Gastroesophageal sphincter (tissue), 3 donors: Measurements from ENCODE around the gene ARL5C.

Source experiments
- CTCF ChIP-seq, 4 experiments: fragments of 200-600 bp in 2 of 4; fragments of 450-650 bp in 2 of 4; sonication (generic) in 1 of 4; IDR thresholded peaks; one replicate each; pipeline ENCODE4 v1.5.1; 2017 to 2019; ENCODE audit warnings: antibody characterized with exemption in 4 of 4, mild to moderate bottlenecking in 2 of 4, moderate library complexity in 2 of 4
- EP300 ChIP-seq: sonication (generic); formaldehyde crosslinking; IDR thresholded peaks from one replicate; pipeline ENCODE4 v1.6.1; 2017; ENCODE audit warnings: antibody characterized with exemption, mild to moderate bottlenecking
- POLR2A ChIP-seq, 2 donors: fragments of 450-650 bp; IDR thresholded peaks; one replicate each; pipeline ENCODE4 v1.6.1; 2017; ENCODE audit warnings: antibody characterized with exemption in 2 of 2, mild to moderate bottlenecking in 2 of 2, moderate library complexity in 1 of 2
- POLR2AphosphoS5 ChIP-seq: sonication (generic); formaldehyde crosslinking; IDR thresholded peaks from one replicate; pipeline ENCODE4 v1.6.1; 2017; ENCODE audit warnings: antibody characterized with exemption

- TF ChIP-seq POLR2A (IDR thresholded peaks at IDR 0.05) (no peak), CTCF (IDR thresholded peaks at IDR 0.05) (no peak), POLR2AphosphoS5 (no peak), EP300 (no peak)
Measured at GRCh38 chr17:39139161-39139511, 26.8 kb downstream of the ARL5C start.
